GM21786 (cell line): ENCODE results near the gene PCYT2.
A peak's percentile ranks its signal among the peaks of the same experiment; 100 is the strongest.

Experiments
- ATAC-seq: cut with Tn5 transposase; IDR thresholded peaks from one replicate; pipeline ENCODE4 v1.9.1; 2021; ENCODE audit not compliant: unreplicated experiment

The PCYT2 gene

DNA sequence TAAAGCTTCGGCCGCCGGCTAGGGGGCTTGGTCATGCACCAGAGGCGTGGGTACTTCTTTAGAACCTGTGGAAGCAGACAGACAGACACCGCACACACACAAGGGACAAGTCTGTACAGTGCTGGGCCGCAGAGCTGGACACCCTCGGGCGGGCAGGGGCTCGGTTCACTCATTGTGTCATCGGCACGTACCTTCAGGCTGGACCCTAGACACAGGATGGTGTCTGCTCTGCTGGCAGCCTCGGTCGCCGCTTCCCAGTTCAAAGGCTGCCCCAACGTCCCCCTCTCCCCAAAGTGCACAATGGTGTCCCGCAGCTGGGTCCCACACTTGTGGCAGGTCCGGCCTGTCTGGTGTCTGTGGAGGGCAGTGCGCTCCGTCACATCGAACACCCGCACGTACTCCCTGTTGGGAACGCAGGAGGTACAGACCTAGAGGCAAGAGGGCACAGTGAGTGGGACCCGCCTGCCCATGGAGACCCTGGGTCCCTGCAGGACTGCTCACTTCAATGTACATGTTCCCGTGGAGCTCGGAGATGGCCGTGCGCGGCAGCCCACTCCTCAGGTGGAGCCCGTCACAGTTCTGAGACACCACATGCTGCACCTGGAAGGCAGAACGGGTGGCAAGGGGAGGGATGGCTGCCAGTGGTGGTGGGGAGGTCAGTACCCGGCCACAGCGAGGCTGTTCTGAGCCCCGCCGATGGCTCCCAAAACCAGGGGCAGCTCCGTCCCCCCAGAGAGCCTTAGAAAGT is 3.1 kb upstream of the PCYT2 start:
- no peak for ATAC-seq

DNA sequence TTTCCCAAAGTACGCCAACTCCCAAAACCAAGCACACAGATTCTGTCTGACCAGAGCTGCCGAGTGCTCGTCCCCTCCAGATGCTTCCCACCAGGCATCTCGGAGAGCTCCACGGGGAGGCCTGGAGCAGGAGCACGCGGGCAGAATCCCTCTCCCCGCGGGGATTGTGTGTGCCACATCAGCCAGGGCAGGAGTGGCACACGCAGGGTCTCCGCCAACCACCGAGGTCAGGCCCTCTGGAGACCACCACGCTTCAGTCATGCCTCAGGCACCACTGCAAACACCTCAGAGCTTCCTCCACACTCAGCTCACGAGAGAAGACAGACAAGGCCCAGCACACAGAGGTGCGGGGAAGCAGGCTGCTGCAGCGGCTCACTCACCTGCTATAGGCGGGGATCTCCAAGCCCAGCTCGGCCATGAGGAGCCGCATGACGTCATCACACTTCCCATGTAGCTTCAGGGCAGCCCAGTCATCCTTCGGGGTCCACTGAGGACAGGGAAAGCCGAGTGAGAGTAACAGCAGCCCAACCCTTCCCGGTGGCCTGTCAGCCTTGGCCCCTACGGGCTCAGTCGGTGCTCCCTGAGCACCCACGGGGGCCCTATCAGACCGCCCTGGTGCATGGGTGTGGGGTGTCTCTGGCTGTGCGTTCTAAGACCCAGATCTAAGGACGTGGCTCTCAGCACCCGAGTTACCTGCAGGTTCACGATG is 2.3 kb upstream of the PCYT2 start:
- ATAC-seq: no peak

DNA sequence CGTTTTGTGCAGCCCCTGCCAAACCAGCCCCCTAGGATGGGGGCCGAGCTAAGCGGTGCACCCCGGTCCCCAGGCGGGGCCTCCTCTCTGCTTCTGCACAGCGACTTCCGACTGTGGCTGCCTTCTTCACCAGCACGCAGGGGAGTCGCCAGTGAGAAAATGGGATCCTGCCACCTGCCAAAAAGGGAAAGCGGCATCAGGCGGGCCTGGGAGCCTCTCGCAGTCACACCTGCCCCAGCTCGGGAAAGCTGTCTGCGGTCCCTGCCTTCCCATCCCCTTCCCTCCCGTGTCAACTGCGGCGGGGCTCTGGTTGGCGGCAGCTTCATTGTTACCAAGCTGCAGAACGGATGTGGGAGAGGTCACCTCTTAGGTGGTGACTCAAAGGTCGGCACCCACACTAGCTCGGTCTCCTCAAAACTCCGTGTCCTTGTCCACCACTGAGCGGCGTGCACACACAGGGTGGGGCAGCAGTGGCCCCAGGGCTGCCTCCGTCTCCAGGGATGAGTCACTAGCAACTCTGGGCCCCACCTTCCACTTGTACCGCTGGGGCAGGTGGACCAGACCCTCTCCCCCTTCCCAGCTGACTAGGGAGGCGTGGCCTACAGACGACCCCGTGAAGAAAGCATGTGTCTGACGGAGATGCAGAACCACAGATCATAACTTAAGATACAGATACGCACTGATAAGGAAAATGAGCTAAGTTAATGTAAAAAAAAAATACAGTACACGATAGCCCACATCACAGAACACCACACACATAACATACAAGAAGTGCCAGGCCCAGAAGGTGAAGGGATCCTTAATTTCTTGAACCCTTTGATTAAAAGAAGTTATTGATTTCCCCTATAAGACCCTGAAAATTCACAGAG is 1.5 kb upstream of the PCYT2 start:
- no peak for ATAC-seq

DNA sequence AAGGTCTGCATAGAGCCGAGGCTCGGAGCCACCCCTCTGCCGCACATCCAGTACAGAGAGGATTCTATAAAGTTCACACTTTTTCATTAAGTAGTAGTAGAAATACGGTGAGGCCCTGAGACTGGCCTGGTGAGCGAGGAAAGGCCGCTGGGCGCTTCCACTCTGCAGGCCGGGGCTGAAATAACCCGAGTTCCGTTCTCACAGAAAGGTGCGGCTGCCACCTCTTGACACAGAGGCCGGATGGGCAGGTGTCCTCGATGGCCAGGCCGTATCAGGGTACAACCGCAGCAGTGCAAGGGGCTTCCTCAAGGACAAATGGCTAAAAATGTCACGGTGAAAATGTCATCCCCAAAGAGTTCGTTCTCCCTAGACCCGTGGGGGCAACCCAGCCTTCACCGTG is 770 bp upstream of the PCYT2 start:
- no peak for ATAC-seq

DNA sequence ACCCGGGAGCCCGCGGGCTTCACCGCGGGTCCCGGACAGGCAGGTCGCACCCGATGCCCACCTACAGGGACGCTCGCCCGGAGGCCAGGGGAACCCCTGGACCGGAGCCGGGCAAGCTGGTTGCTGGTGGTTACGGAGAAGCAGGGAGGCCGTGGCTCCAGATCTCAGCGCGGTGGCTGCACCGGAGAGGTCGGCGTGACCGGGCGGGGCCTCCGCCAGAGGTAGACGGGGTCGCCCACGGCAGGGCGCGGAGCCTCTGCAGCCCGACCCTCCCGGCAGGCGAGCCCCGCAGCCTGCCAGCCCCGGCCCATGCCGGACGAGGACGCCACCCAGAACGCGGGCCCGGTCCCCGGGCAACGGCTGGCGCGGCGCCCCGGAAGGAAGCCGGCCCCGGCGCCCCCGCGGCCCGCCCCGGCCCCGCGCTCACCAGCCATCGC is 341 bp downstream of the PCYT2 start:
- ATAC-seq: peak; percentile 28

DNA sequence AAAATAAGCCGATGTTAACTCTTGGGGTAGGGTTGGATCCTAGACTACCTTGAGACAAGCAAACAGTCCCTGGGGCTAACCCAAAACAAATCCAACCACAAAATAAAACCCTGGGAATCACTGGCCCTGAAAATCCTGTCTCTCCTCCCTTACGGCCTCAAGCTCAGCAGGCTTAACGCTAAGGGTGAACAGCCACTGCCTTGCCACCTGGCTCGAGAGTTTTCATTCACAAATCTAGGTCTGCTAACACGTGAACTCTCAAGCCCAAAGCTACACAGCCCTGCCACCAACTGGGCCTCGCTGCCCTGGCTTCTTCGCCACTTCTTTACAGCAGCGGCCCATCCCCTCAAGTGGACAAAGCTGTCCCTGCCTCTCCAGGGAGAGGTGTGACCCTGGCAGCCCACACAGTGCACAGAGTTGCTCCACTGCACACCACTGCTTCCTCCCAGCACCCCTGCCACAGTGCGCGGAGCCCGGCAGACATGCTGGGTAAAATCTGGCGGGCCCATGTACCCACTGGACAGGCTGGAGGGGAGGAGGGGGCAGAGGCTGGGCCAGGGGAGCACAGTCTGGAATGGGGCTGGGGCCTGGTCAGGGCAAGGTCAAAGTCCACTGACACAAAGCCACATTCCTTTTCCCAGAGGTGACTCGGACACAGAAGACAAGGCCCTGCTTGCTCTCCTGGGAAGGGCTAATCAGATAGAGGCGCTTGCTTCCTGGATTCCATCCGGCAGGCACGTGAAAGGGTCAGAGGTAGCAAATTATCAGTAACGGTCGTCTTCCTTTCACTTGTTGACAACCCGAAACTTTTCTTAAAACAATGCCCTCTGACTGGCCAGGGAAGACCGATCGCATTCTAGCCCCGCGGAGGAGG is 996 bp downstream of the PCYT2 start:
- no peak for ATAC-seq

DNA sequence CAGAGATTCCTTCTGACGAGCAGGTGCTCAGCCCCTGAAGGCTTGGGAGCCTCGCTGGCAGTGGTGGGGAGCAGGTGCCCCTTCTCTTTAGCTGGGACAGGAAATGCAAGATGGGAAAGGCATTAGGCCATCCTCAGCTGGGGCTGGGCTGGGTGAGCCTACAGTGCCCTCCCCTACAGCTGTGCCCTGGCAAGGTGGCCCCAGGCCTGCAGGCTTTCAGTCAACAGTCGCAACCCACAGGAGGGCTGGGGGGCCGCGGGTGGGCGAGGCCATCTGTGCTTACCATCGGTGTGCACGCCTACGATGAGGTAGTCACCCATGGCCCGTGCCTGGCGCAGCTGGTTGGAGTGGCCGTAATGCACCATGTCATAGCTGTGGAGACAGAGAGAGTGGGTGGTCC is 2.0 kb downstream of the PCYT2 start:
- no peak for ATAC-seq

DNA sequence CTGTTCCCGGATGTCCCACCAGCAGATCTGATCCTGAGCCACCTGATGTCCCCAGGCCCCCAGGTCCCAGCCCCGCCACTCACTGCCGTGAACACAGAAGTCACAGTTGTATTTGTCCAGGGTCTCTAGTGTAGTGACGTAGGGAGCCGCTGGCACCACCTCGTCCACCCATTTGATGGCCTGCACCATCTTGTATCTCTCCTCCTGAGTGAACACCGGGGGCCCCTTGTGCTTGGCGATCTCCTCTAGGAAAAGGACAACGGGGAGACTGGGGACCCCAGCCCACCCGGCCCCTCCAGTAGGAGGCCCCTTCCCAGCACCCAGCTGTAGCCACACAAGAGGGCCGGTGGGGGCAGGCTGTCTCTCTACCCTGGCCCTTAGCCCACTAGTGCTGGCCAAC is 2.4 kb downstream of the PCYT2 start:
- ATAC-seq: no peak

DNA sequence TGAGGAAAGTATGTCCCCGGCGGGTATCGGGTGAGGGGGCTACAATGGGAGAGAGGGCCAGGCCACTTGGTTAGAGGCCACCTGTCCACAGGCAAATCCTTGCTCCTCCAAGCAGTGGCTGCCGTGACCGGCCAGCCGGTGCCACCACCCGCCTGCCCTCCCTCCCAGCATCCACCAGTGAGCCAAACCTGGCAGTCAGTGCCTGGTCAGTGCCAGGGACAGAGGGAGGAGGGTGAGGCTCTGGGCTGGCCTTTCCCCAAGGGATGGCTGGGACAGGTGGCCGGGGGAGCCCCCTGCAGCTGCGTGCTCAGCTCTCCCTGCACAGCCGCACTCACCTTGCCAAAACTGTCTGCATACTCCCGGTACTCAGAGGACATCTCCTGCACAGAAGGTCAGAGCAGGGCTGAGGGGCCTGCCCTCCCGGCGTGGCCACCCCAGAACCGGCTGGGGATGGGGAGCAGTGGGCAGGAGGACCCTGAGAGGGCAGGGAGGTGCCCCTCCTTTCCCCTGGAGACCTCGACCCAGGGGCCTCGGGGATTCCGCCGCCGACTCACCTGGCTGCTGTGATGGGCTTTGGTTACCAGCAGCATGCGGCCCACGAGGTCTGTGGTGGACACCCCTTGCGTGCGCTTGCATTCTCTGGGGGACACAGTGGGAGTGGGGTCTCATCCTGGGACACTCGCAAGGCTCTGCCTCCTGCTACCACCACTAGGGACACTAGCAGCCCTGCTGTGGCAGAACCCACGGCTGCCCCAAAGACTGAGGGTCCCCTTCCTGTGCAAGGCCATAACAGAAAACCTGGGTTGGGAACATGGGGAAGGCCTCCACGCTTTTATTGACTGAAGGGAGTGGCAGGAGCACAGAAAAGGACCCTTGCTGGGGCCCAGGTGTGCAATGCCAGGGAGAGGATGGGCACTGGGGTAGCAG is 3.7 kb downstream of the PCYT2 start:
- ATAC-seq: no peak

DNA sequence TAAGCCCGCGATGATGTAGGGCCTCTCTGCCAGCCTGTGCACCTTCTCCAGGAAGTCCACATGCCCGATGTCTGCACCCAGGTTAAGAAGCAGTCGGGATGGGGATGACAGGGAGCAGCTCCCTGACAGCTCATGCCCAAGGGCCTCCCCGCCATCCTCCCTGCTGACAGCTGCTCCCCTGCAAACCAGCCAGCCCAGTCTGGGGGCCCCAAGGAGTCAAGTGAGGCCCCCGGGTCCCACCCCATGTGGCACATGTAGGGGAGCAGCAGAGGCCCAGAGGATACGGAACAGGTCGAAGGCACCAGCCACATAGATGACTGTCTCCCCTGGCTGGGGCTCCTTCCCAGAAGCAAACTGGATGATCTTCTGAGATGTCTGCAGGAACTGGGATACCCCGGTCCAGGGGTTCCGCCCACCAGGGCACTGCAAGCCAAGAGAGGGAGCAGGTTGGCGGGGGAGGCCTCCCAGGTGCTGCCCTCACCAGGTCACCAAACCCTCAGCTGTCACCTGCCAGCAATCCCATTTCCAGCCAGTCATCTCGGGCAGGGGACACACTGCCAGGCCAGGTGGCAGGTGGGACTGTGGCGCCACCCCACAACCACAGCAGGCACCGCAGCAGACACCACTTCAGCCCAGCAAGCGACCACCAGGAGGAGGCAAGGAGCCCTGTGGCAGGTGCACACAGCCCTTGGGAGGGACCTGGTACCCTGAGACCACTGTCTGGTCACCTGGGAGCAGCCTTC is 4.6 kb downstream of the PCYT2 start:
- ATAC-seq: no peak

DNA sequence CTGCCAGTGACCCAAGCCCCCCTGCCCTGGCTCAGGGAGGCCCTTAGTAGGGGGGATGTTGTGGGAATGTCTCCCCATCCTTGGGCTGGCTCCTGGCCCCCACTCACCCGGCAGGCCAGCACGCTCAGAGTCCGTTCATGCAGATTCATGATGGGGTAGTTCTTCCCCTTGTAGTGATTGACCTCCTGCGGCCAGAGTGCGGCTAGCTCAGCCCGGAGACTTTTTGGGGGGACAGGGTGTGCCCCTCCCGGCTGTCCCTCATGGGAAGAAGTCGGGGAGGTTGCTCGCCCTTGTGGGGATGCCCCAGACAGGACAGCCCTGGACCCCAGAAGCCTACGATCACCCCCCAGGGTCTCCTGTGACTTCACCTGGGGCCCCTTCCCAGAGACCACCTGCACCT is 5.2 kb downstream of the PCYT2 start:
- no peak for ATAC-seq

DNA sequence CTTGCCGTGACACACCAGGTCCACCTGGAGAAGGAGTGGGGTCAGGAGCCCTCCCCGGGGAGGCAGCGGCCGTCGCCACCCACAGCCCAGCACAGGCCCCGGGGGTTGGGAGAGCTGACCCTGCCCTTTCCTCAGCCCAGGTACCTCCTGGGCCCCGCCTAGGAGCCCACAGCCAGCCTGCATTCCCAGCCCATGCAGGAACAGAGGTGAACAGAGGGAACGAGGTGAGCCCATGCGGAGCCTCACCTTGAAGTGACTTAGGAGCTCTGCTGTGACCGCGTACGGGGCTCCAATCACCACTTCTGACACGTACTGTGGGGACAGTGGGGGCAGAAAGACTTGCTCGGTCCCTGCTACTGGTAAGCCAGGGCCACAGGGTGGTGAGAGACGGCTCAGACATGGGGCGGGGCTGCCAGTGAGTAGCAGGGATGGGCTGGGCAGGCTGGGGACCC is 5.7 kb downstream of the PCYT2 start:
- no peak for ATAC-seq

DNA sequence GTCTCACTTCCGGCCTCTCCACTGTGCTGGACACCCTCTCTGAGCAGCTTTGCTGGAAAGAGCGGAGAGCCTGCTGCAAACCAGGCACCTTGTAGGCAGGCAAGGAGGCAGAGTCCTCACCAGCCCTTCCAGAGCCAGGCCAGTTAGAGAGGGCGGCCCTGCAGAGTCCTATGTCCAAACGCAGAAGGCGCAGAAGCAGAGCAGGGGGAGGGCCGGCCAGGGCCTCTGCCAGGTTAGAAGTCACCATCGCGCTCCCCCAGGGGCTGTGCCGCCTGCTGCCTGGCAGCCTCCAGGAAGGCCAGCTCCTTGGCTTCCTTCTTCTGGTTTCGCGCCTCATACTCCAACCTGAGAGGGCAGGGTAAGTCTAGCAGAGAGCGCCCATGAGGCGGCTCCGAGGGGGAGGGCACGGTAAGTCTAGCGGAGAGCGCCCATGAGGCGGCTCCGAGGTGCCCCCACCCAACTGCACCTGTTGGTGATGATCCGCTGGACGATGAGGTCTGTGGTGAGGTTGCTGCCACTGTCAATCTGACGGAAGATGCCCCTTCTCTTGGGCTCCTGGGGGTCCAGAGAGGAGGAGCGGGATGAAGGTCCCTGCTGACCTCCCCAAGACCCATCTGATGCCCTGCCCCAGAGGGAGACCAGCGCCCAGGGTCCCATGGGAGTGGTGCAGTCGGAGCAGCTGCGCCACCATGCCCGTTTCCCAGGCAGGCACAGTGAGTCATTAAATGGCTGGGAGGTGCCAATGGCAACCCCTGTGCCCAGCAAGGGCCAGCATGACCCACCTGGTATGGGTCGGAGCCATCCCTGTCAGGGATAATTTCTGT is 6.4 kb downstream of the PCYT2 start:
- no peak for ATAC-seq

DNA sequence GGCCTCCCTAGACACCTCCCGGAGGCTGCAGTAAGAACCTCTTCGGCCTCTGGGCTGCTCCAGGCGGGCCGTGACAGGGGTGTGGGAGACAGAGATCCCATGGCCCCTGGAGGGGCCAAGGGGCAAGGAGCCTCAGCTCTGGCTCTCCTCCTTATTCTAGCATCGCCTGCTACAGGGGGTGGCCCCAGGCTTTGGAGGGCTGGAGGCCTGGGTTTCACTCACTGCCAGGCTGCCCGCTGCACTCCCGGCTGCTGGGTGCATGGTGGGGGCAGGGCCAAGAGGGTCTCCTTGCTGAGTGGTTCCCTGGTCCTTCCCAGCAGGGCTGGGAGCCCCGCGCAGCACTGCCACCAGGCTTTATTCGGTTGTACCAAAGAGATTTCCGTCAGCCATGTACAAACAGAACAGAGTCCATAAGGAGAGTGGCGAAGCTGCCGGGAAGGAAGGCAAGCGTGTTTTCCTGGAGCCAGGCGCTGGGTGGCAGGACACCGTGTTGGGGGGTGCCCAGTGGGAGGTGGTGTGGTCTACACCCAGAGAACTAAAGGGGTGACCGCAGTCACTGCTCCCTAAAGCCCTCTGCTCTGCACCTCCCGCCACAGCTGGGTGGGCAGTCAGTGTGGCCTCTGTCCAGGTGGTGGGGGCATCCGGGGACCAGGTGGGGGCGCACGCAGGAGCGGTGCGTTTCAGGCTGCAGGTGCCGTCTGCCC is 7.2 kb downstream of the PCYT2 start:
- no peak for ATAC-seq

DNA sequence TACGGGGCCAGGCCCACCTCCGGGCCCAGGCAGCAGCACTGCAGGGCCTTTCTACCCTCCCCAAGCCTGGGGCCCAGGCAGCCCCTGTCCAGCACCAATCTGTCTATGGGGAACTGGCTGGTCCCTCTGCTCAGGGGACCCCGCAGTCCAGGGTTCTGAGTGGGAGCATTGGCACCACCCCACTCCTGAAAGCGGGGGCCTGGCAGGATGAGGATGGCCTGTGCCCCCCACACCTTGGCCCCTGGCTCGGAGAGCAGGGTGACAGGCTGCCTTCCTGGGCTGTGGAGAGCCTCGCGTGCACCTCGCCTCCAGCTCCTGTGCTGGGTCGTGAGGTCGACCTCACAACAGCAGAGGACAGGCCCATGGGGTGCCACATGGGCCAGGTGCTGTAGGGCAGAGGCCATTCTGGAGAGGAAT is 7.8 kb downstream of the PCYT2 start:
- ATAC-seq: no peak

DNA sequence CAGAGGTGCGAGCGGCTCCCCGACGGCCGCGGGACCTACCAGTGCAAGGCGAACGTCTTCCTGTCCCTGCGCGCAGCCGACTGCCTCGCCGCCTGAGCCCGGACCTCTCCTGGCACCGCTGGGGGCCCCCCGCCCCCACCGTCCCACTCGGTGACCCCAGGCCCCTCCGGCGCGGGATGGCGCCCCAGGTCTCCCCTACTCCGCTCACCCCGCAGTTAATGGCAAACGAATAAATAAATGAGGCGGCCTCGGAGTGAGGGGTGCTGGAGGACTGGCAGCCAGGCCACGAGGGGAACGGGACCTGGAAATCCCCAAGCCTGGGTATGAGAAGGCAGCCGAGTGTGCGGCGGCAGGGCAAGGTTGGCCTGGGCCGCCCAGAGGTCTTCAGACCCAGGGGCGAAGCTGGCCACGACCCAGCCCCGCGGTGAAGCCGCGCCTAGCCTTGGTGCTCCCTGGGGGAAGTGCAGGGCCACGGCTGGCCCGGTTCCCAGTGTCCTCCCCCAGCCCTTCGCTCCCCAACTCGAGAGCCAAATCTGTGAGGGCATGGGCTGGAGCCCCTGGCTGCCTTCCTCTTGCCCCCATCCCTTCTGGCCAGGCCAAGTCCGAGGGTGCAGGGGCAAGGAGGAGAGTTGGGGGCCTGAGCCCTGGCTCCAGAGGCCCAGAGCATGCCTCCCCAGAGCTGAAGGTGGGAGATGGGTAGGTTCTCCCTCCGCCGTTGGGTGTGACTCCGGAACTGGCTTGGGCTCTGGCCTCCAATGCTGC is 8.4 kb downstream of the PCYT2 start:
- no peak for ATAC-seq
